Measurements from ENCODE around the gene FUBP1. TPM values are rescaled to one million over a fixed set of nuclear protein-coding genes. Genes with fewer than 3 reads are reported as not detected.

Gene FUBP1
- total and polyA plus RNA-seq, 2 donors (not counting 1 experiment from before 2014, with no cell fraction given): 95.8 to 249 TPM

GRCh38 chr1:77996734-77997133 is 17.9 kb upstream of the FUBP1 start:
- H4K20me1 ChIP-seq (ENCODE audit: control insufficient read depth, insufficient read depth, low read length, poor library complexity, severe bottlenecking): no peaks in the 10 kb centered on the region
- POLR2A ChIA-PET: no interaction called here
- Mint-ChIP-seq H3K9me3 (ENCODE audit: insufficient read depth) (no peaks in the 10 kb centered on the region), H3K4me1 (peaks cover 1% of the 10 kb centered on the region), H3K27ac (no peak overlapping the region), H3K4me3 (no peak overlapping the region), H3K27me3 (no peaks in the 10 kb centered on the region)
- no peak overlapping the region for H3K27ac ChIP-seq (ENCODE audit: low read length in 2 of 2)
- intact Hi-C loops (cut with micrococcal nuclease): no loop called here
- no peak overlapping the region for H3K4me3 ChIP-seq (ENCODE audit: control extremely low read depth in 1 of 5, extremely low read depth in 1 of 5, insufficient read depth in 1 of 5, low read depth in 2 of 5, low read length in 4 of 5)
- H3K9me3 ChIP-seq (ENCODE audit: control extremely low read depth in 1 of 3, control insufficient read depth in 2 of 3, insufficient read depth in 1 of 3, low read length in 2 of 3): no peaks in the 10 kb centered on the region
- TF ChIP-seq EZH2 (IDR thresholded peaks at IDR 0.05; ENCODE audit: borderline replicate concordance, insufficient read depth, low read depth, low read length, poor library complexity, severe bottlenecking) (no peak), CTCF (IDR thresholded peaks at IDR 0.05) (no peak)
- H3K9ac ChIP-seq (ENCODE audit: low read length): no peak overlapping the region
- DNase-seq (no peak), ATAC-seq (ENCODE audit: low read depth) (no peak)
- H3K4me1 ChIP-seq (ENCODE audit: control insufficient read depth in 2 of 2, insufficient read depth in 2 of 2, low read length in 2 of 2): no peaks in the 10 kb centered on the region
- peaks cover 33% of the 10 kb centered on the region for H3K79me2 ChIP-seq (ENCODE audit: control insufficient read depth, insufficient read depth, low read length)
- no peaks in the 10 kb centered on the region for H3K36me3 ChIP-seq (replicated peaks in 1 of 2; ENCODE audit: control extremely low read depth in 1 of 2, control insufficient read depth in 1 of 2, extremely low read depth in 1 of 2, insufficient read depth in 2 of 2, low read length in 1 of 2)
- no peak overlapping the region for H3K4me2 ChIP-seq (replicated peaks; ENCODE audit: low read depth, low read length, poor library complexity, severe bottlenecking)
- H2AFZ ChIP-seq (ENCODE audit: insufficient read depth, low read depth, low read length, poor library complexity, severe bottlenecking): no peak overlapping the region
- H3K27me3 ChIP-seq (replicated peaks in 1 of 4; ENCODE audit: control extremely low read depth in 1 of 4, control insufficient read depth in 3 of 4, insufficient read depth in 4 of 4, low read length in 3 of 4): no peaks in the 10 kb centered on the region
- WGBS (ENCODE audit: insufficient coverage): 100% methylated on average over 3 of the region's 5 CpGs
- CTCF ChIA-PET: interaction anchor here (0.7 kb wide), 1 partner anchor 21 kb away, joined by 3 read pairs; no protein-coding TSS in a partner anchor

- CTCF ChIA-PET: interaction anchor here (1.6 to 1.9 kb wide), 2 partner anchors 9 to 11 kb away, joined by 6 read pairs; partner anchors contain the start of gene DNAJB4
- Mint-ChIP-seq H3K4me3 (no peak overlapping the region), H3K9me3 (ENCODE audit: insufficient read depth) (no peaks in the 10 kb centered on the region), H3K27ac (no peak overlapping the region), H3K4me1 (peaks cover 8% of the 10 kb centered on the region), H3K27me3 (no peaks in the 10 kb centered on the region)
- POLR2A ChIA-PET: interaction anchor here (0.7 kb wide), 1 partner anchor 15 kb away, joined by 4 read pairs; no protein-coding TSS in a partner anchor
- no peak for ATAC-seq (ENCODE audit: low read depth)
- H2AFZ ChIP-seq (ENCODE audit: insufficient read depth, low read depth, low read length, poor library complexity, severe bottlenecking): no peak overlapping the region
- H3K4me1 ChIP-seq (ENCODE audit: control insufficient read depth in 2 of 2, insufficient read depth in 2 of 2, low read length in 2 of 2): no peaks in the 10 kb centered on the region
- H4K20me1 ChIP-seq (ENCODE audit: control insufficient read depth, insufficient read depth, low read length, poor library complexity, severe bottlenecking): no peaks in the 10 kb centered on the region
- H3K27me3 ChIP-seq (replicated peaks in 1 of 4; ENCODE audit: control extremely low read depth in 1 of 4, control insufficient read depth in 3 of 4, insufficient read depth in 4 of 4, low read length in 3 of 4): no peaks in the 10 kb centered on the region
- H3K36me3 ChIP-seq (replicated peaks in 1 of 2; ENCODE audit: control extremely low read depth in 1 of 2, control insufficient read depth in 1 of 2, extremely low read depth in 1 of 2, insufficient read depth in 2 of 2, low read length in 1 of 2): no peaks in the 10 kb centered on the region
- no peak overlapping the region for H3K4me3 ChIP-seq (ENCODE audit: control extremely low read depth in 1 of 5, extremely low read depth in 1 of 5, insufficient read depth in 1 of 5, low read depth in 2 of 5, low read length in 4 of 5)
- peaks cover 45% of the 10 kb centered on the region for H3K79me2 ChIP-seq (ENCODE audit: control insufficient read depth, insufficient read depth, low read length)
- H3K27ac ChIP-seq (ENCODE audit: low read length in 2 of 2): no peak overlapping the region
- no peak for DNase-seq
- no peak for TF ChIP-seq EZH2 (IDR thresholded peaks at IDR 0.05; ENCODE audit: borderline replicate concordance, insufficient read depth, low read depth, low read length, poor library complexity, severe bottlenecking)
- no peak for TF ChIP-seq CTCF (IDR thresholded peaks at IDR 0.05)
- H3K9me3 ChIP-seq (ENCODE audit: control extremely low read depth in 1 of 3, control insufficient read depth in 2 of 3, insufficient read depth in 1 of 3, low read length in 2 of 3): no peaks in the 10 kb centered on the region
- no CpG with 5 or more reads among the region's 3 CpGs for WGBS (ENCODE audit: insufficient coverage)
- intact Hi-C loops (cut with micrococcal nuclease): no loop called here
- no peak overlapping the region for H3K9ac ChIP-seq (ENCODE audit: low read length)
- H3K4me2 ChIP-seq (replicated peaks; ENCODE audit: low read depth, low read length, poor library complexity, severe bottlenecking): no peak overlapping the region
Measured at GRCh38 chr1:77994117-77994705, 15.3 kb upstream of the FUBP1 start.
